GM23248 (cell line): Measurements from ENCODE around the gene BMP5. TPM values are rescaled to one million over a fixed set of nuclear protein-coding genes. Genes with fewer than 3 reads are reported as not detected.

ENCODE experiments used
- DNase-seq: peaks from one replicate; pipeline ENCODE4 v3.0.0-alpha.2; 2015
- H2AFZ ChIP-seq: fragments of 200-600 bp; sonication (generic); 2 replicates; pipeline ENCODE4 v1.6.1; 2016; ENCODE audit warnings: antibody characterized with exemption
- H3F3A ChIP-seq: fragments of 200-600 bp; sonication (generic); 2 replicates; pipeline ENCODE4 v1.6.1; 2016; ENCODE audit warnings: mild to moderate bottlenecking, antibody characterized with exemption, mixed run types; ENCODE audit not compliant: insufficient read depth
- H3K27ac ChIP-seq: fragments of 200-600 bp; sonication (generic); 2 replicates; pipeline ENCODE4 v1.5.1; 2016; ENCODE audit warnings: mild to moderate bottlenecking
- H3K27me3 ChIP-seq: fragments of 200-600 bp; sonication (generic); replicated peaks from 2 replicates; pipeline ENCODE4 v1.6.1; 2016; ENCODE audit warnings: mild to moderate bottlenecking; ENCODE audit not compliant: insufficient read depth
- H3K36me3 ChIP-seq: fragments of 200-600 bp; sonication (generic); 2 replicates; pipeline ENCODE4 v1.6.1; 2016; ENCODE audit warnings: low read depth, mild to moderate bottlenecking
- H3K4me1 ChIP-seq: fragments of 200-600 bp; sonication (generic); 2 replicates; pipeline ENCODE4 v1.6.1; 2016; ENCODE audit warnings: mild to moderate bottlenecking; ENCODE audit not compliant: insufficient read depth
- H3K4me2 ChIP-seq: fragments of 200-600 bp; sonication (generic); one replicate; pipeline ENCODE4 v1.6.1; 2016; ENCODE audit warnings: mild to moderate bottlenecking; ENCODE audit not compliant: unreplicated experiment
- H3K4me3 ChIP-seq: fragments of 200-600 bp; sonication (generic); 2 replicates; pipeline ENCODE4 v1.5.1; 2016; ENCODE audit warnings: mild to moderate bottlenecking
- H3K79me2 ChIP-seq: fragments of 200-600 bp; sonication (generic); 2 replicates; pipeline ENCODE4 v1.6.1; 2016; ENCODE audit warnings: mild to moderate bottlenecking; ENCODE audit not compliant: insufficient read depth
- H3K9ac ChIP-seq: fragments of 200-600 bp; sonication (generic); 2 replicates; pipeline ENCODE4 v1.6.1; 2016; ENCODE audit warnings: mild to moderate bottlenecking
- H3K9me2 ChIP-seq: fragments of 200-600 bp; sonication (generic); 2 replicates; pipeline ENCODE4 v1.6.1; 2016; ENCODE audit warnings: mixed run types, mild to moderate bottlenecking, moderate library complexity; ENCODE audit not compliant: insufficient read depth
- H3K9me3 ChIP-seq: fragments of 200-600 bp; sonication (generic); one replicate; pipeline ENCODE4 v1.6.1; 2017; ENCODE audit warnings: low read depth
- H4K20me1 ChIP-seq: fragments of 200-600 bp; sonication (generic); 2 replicates; pipeline ENCODE4 v1.6.0; 2016; ENCODE audit not compliant: insufficient read depth
- EZH2 ChIP-seq: fragments of 200-600 bp; sonication (generic); IDR thresholded peaks from 2 replicates; pipeline ENCODE4 v1.6.1; 2018; ENCODE audit warnings: antibody characterized with exemption, mild to moderate bottlenecking; ENCODE audit not compliant: insufficient read depth, poor library complexity, severe bottlenecking
- EZH2phosphoT487 ChIP-seq: fragments of 200-600 bp; sonication (generic); IDR thresholded peaks from 2 replicates; pipeline ENCODE4 v1.6.1; 2018; ENCODE audit warnings: antibody characterized with exemption, moderate library complexity, mild to moderate bottlenecking, low read depth; ENCODE audit not compliant: insufficient read depth
- WGBS, 2 experiments: methylation state at CpG; one replicate each; pipeline ENCODE4 v1.1.6; 2015 to 2017; ENCODE audit warnings: low lambda C conversion rate in 2 of 2, low coverage in 1 of 2; ENCODE audit errors: missing lambda C conversion rate in 2 of 2; 5-methylcytosine and 5-hydroxymethylcytosine counted together
- in situ Hi-C: fragments of 300-500 bp; cut with MboI; formaldehyde crosslinking; loops from 2 replicates; pipeline ENCODE4 v1.15.0; 2020
- polyA plus RNA-seq: library from polyadenylated mRNA; unstranded; fragments of >200 nt; fragmentation: Nextera tagmentation; extraction: Ambion mirVana; gene quantifications from 2 replicates; pipeline ENCODE4 v1.2.1, GENCODE V29; 2016
- total RNA-seq: library from RNA; depleted of rRNA; stranded (reverse); fragments of >200 nt; shearing (Covaris generic); gene quantifications from 2 replicates; pipeline ENCODE4 v1.2.3, GENCODE V29; 2014

Gene BMP5
- total and polyA plus RNA-seq, 2 experiments from 2014 or later = not detected

GRCh38 chr6:55866128-55866527, 9.3 kb downstream of the BMP5 start:
- no peaks in the 10 kb centered on the region for H3K4me1 ChIP-seq
- TF ChIP-seq EZH2phosphoT487 (no peak), EZH2 (no peak)
- 0 out of 2 replicates have a peak, but pooled peaks cover 5% of the 10 kb centered on the region for H3K27me3 ChIP-seq
- 54 to 65% methylated on average over 2 of the region's 2 CpGs for WGBS, 2 experiments
- no peak overlapping the region for H2AFZ ChIP-seq
- no peaks in the 10 kb centered on the region for H3K79me2 ChIP-seq
- no peak overlapping the region for H3K9ac ChIP-seq
- H3K9me3 ChIP-seq = no peaks in the 10 kb centered on the region
- no peaks in the 10 kb centered on the region for H3K36me3 ChIP-seq
- H3K27ac ChIP-seq = no peak overlapping the region
- H3K9me2 ChIP-seq = no peaks in the 10 kb centered on the region
- H3K4me2 ChIP-seq = no peak overlapping the region
- in situ Hi-C loops = no loop called here
- DNase-seq = no peak
- no peak overlapping the region for H3K4me3 ChIP-seq
- no peaks in the 10 kb centered on the region for H3F3A ChIP-seq
- no peaks in the 10 kb centered on the region for H4K20me1 ChIP-seq

- DNase-seq = no peak
- Histone ChIP-seq H3K9me3 (no peaks in the 10 kb centered on the region), H3K9me2 (no peaks in the 10 kb centered on the region), H3K4me1 (no peaks in the 10 kb centered on the region), H3K9ac (no peak overlapping the region), H2AFZ (no peak overlapping the region), H3K79me2 (no peaks in the 10 kb centered on the region), H3K4me3 (no peak overlapping the region), H4K20me1 (no peaks in the 10 kb centered on the region), H3K36me3 (no peaks in the 10 kb centered on the region), H3K4me2 (no peak overlapping the region), H3K27me3 (no peaks in the 10 kb centered on the region), H3K27ac (no peak overlapping the region), H3F3A (no peaks in the 10 kb centered on the region)
- TF ChIP-seq EZH2phosphoT487 (no peak), EZH2 (no peak)
- 77 to 79% methylated on average over 7 of the region's 7 CpGs for WGBS, 2 experiments
- in situ Hi-C loops = no loop called here
These were observed 22.1 kb downstream of the BMP5 start for GRCh38 chr6:55853008-55854001.

GRCh38 chr6:55841341-55841740, 34.0 kb downstream of the BMP5 start:
- Histone ChIP-seq H3K4me3 (no peak overlapping the region), H3K79me2 (no peaks in the 10 kb centered on the region), H3K4me1 (no peaks in the 10 kb centered on the region), H3K4me2 (no peak overlapping the region), H3F3A (no peaks in the 10 kb centered on the region), H4K20me1 (no peaks in the 10 kb centered on the region), H3K27ac (no peak overlapping the region), H3K27me3 (no peaks in the 10 kb centered on the region), H3K36me3 (no peaks in the 10 kb centered on the region), H3K9me2 (no peaks in the 10 kb centered on the region), H3K9me3 (no peaks in the 10 kb centered on the region), H2AFZ (no peak overlapping the region), H3K9ac (no peak overlapping the region)
- in situ Hi-C loops = no loop called here
- no peak for TF ChIP-seq EZH2phosphoT487
- no peak for TF ChIP-seq EZH2
- DNase-seq = no peak

GRCh38 chr6:55839080-55839479, 36.3 kb downstream of the BMP5 start:
- H3K9ac ChIP-seq = no peak overlapping the region
- H3K4me2 ChIP-seq = no peak overlapping the region
- H4K20me1 ChIP-seq = no peaks in the 10 kb centered on the region
- no peaks in the 10 kb centered on the region for H3K9me3 ChIP-seq
- 0 out of 2 replicates have a peak, but pooled peaks cover 3% of the 10 kb centered on the region for H3K27me3 ChIP-seq
- no peaks in the 10 kb centered on the region for H3K36me3 ChIP-seq
- in situ Hi-C loops = no loop called here
- no peak overlapping the region for H2AFZ ChIP-seq
- no peaks in the 10 kb centered on the region for H3F3A ChIP-seq
- no peak overlapping the region for H3K4me3 ChIP-seq
- no peaks in the 10 kb centered on the region for H3K9me2 ChIP-seq
- H3K4me1 ChIP-seq = no peaks in the 10 kb centered on the region
- no peaks in the 10 kb centered on the region for H3K79me2 ChIP-seq
- no peak for DNase-seq
- TF ChIP-seq EZH2phosphoT487 (no peak), EZH2 (no peak)
- no peak overlapping the region for H3K27ac ChIP-seq
